Loucy (cell line): ENCODE measurements around the gene CLEC4M.

Experiments
- H2AFZ ChIP-seq: fragments of 200-600 bp; sonication (generic); 2 replicates; pipeline ENCODE4 v1.6.0; 2016; ENCODE audit warnings: antibody characterized with exemption, mild to moderate bottlenecking, low read length, moderate library complexity
- H3F3A ChIP-seq: fragments of 200-600 bp; 2 replicates; pipeline ENCODE4 v1.6.0; 2016; ENCODE audit warnings: antibody characterized with exemption, low read depth, mild to moderate bottlenecking
- H3K27me3 ChIP-seq: fragments of 200-600 bp; sonication (generic); 2 replicates; pipeline ENCODE4 v1.6.1; 2014; ENCODE audit warnings: low read length, mild to moderate bottlenecking; ENCODE audit not compliant: insufficient read depth, poor library complexity, severe bottlenecking
- H3K36me3 ChIP-seq: fragments of 200-600 bp; sonication (generic); 2 replicates; pipeline ENCODE4 v1.6.1; 2016; ENCODE audit warnings: low read length; ENCODE audit not compliant: insufficient read depth
- H3K4me1 ChIP-seq: fragments of 200-600 bp; sonication (generic); 2 replicates; pipeline ENCODE4 v1.5.1; 2014; ENCODE audit warnings: low read length, mild to moderate bottlenecking; ENCODE audit not compliant: insufficient read depth, poor library complexity, severe bottlenecking
- H3K4me2 ChIP-seq: fragments of 200-600 bp; sonication (generic); 2 replicates; pipeline ENCODE4 v1.6.0; 2014; ENCODE audit warnings: antibody characterized with exemption, low read length, low read depth, mild to moderate bottlenecking; ENCODE audit not compliant: poor library complexity, severe bottlenecking
- H3K4me3 ChIP-seq: fragments of 200-600 bp; sonication (generic); 2 replicates; pipeline ENCODE4 v1.5.1; 2014; ENCODE audit warnings: low read length, mild to moderate bottlenecking, mixed read lengths; ENCODE audit not compliant: poor library complexity, severe bottlenecking
- H3K79me2 ChIP-seq: fragments of 200-600 bp; sonication (generic); 2 replicates; pipeline ENCODE4 v1.6.1; 2014; ENCODE audit warnings: low read length; ENCODE audit not compliant: insufficient read depth
- H3K9ac ChIP-seq: fragments of 200-600 bp; sonication (generic); 2 replicates; pipeline ENCODE4 v1.6.0; 2014; ENCODE audit warnings: mild to moderate bottlenecking, low read depth, low read length, moderate library complexity; ENCODE audit not compliant: poor library complexity, severe bottlenecking
- H3K9me2 ChIP-seq: fragments of 200-600 bp; sonication (generic); replicated peaks from 2 replicates; pipeline ENCODE4 v1.6.1; 2016; ENCODE audit warnings: low read depth, low read length, mixed read lengths
- H3K9me3 ChIP-seq: fragments of 200-600 bp; sonication (generic); 2 replicates; pipeline ENCODE4 v1.6.1; 2014; ENCODE audit warnings: mild to moderate bottlenecking, antibody characterized with exemption, low read length, low read depth; ENCODE audit not compliant: insufficient read depth
- H4K20me1 ChIP-seq: fragments of 200-600 bp; sonication (generic); 2 replicates; pipeline ENCODE4 v1.6.0; 2014; ENCODE audit warnings: antibody characterized with exemption, low read length, mild to moderate bottlenecking; ENCODE audit not compliant: insufficient read depth, poor library complexity, severe bottlenecking
- CTCF ChIP-seq: fragments of 200-600 bp; sonication (generic); conservative IDR thresholded peaks from 2 replicates; pipeline ENCODE4 v1.5.1; 2014; ENCODE audit warnings: mild to moderate bottlenecking, antibody characterized with exemption, low read length
- EZH2phosphoT487 ChIP-seq: fragments of 200-600 bp; IDR thresholded peaks from 2 replicates; pipeline ENCODE4 v1.6.1; 2018; ENCODE audit warnings: antibody characterized with exemption, mild to moderate bottlenecking, moderate library complexity, borderline replicate concordance

The CLEC4M gene

GRCh38 chr19:7787141-7787540 lies 24.1 kb downstream of the CLEC4M start:
- Histone ChIP-seq H2AFZ (no peak overlapping the region), H3K4me1 (no peaks in the 10 kb centered on the region), H3K9ac (no peak overlapping the region), H3K9me3 (peaks cover 5% of the 10 kb centered on the region; the same call in 1 of the 2 replicates), H3K4me2 (no peak overlapping the region), H4K20me1 (no peaks in the 10 kb centered on the region), H3K9me2 (no peaks in the 10 kb centered on the region), H3K27me3 (no peaks in the 10 kb centered on the region), H3K79me2 (no peaks in the 10 kb centered on the region), H3K36me3 (no peaks in the 10 kb centered on the region), H3F3A (no peaks in the 10 kb centered on the region), H3K4me3 (no peak overlapping the region)
- TF ChIP-seq EZH2phosphoT487, result no peak

GRCh38 chr19:7787602-7788177 lies 24.6 kb downstream of the CLEC4M start:
- no peaks in the 10 kb centered on the region for H3K79me2 ChIP-seq
- no peaks in the 10 kb centered on the region for H3K9me2 ChIP-seq
- TF ChIP-seq EZH2phosphoT487 (no peak), CTCF (no peak)
- H4K20me1 ChIP-seq, result no peaks in the 10 kb centered on the region
- no peaks in the 10 kb centered on the region for H3K36me3 ChIP-seq
- no peaks in the 10 kb centered on the region for H3K27me3 ChIP-seq
- H3K9ac ChIP-seq, result no peak overlapping the region
- H2AFZ ChIP-seq, result no peak overlapping the region
- no peaks in the 10 kb centered on the region for H3K4me1 ChIP-seq
- no peak overlapping the region for H3K4me3 ChIP-seq
- H3F3A ChIP-seq, result no peaks in the 10 kb centered on the region
- no peak overlapping the region for H3K4me2 ChIP-seq
- H3K9me3 ChIP-seq, result peaks cover 5% of the 10 kb centered on the region; the same call in 1 of the 2 replicates

- H2AFZ ChIP-seq, result no peak overlapping the region
- H3K36me3 ChIP-seq, result no peaks in the 10 kb centered on the region
- no peak overlapping the region for H3K9ac ChIP-seq
- no peak overlapping the region for H3K4me3 ChIP-seq
- TF ChIP-seq CTCF, result no peak
- peaks cover 5% of the 10 kb centered on the region; the same call in 1 of the 2 replicates for H3K9me3 ChIP-seq
- H3K4me2 ChIP-seq, result no peak overlapping the region
- H3K4me1 ChIP-seq, result no peaks in the 10 kb centered on the region
- no peaks in the 10 kb centered on the region for H3K9me2 ChIP-seq
- H3K27me3 ChIP-seq, result no peaks in the 10 kb centered on the region
- no peaks in the 10 kb centered on the region for H3K79me2 ChIP-seq
- H3F3A ChIP-seq, result no peaks in the 10 kb centered on the region
- H4K20me1 ChIP-seq, result no peaks in the 10 kb centered on the region
Observed at GRCh38 chr19:7788178-7788932, 25.3 kb downstream of the CLEC4M start.
